ENCODE results near the gene EIF4E2.

Gene EIF4E2

GRCh38 chr2:232604535-232604934 lies 54.0 kb downstream of the EIF4E2 start:
- no peak for DNase-seq

DNA sequence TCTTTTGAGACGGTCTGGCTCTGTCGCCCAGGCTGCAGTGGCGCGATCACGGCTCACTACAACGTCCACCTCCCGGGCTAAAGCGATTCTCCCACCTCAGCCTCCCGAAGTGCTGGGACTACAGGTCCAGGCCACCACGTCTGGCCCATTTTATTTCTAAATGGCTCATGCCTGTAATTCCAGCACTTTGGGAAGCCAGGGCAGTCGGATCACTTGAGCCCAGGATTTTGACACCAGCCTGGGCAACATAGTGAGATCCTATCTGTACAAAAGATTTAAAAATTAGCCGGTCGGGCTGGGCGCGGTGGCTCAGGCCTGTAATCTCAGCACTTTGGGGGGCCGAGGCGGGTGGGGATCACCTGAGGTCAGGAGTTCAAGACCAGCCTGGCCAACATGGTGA lies 56.5 kb downstream of the EIF4E2 start:
- no peak for DNase-seq

DNA sequence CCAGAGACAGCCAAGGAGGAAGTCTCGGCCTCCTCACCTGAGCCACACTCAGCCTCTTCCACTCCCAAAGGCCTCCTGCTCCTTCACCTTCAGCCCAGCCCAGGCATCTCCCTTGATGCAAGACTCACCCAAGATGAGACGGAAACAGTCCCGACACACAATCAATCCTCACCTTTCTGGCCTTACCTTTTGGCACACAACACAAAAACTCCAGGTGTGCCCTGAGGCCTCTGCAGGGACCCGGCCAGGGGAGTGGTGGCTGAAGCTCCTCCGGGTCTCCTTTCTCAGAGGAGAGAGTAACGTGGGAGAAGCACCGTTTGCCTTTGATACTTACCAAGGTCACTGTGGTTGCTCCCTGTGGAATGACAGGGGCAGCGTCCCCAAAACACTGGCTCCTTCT lies 59.1 kb downstream of the EIF4E2 start:
- no peak for DNase-seq

DNA sequence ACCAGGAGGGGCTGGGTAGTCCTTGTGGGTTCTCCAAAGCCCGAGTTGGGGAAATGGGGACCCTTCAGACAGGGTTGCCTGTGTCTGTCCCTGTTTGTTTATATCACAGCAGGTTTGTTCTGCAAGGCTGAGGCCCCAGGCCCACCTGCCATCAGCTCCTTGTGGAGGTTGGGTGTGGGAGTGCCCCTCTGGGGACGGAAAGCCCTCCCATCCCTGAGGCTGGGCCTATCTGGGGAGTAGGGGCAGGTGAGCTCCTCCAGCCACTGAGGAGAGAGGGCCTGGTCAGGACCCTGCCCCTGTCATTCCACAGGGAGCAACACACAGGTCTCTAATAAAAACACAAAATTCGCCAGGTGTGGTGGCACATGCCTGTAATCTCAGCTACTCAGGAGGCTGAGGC lies 59.6 kb downstream of the EIF4E2 start:
- DNase-seq = no peak

- DNase-seq = no peak
Observed at GRCh38 chr2:232611061-232611460, 60.6 kb downstream of the EIF4E2 start.

GRCh38 chr2:232611559-232612218 lies 61.2 kb downstream of the EIF4E2 start:
- no peak for DNase-seq

DNA sequence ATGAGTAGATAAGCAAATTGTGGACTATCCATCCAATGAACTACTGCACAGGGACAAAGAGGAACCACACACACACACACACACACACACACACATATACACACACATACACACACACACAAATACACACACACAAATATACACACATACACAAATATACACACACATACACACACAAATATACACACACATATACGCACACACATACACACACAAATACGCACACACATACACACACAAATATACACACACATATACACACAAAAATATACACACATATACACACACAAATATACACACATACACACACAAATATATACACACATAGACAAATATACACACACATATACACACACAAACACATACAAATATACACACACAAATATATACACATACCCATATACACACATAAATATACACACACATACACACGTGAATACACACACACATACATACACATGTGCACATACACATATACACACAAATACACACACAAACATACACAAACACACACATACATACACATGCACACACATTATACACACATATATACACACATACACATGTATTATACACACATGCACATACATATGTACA lies 63.1 kb downstream of the EIF4E2 start:
- DNase-seq = no peak

DNA sequence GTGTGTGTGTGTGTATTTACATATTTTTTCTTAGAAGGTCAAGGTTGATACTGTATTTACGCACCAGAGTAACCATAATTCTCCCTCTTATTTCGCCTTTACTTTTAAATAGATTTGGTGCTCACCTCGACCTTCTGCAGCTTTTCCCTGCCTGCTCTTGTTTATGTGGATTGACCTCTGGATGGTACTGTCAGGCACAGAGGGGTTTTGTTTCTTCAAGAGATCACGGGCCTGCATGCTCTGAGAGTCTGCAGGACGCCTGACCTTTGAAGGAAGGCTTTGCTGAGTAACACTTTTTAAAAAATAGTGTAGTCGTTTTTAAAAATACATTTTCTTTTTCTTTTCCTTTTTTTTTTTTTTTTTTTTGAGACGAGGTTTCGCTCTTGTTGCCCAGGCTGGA lies 64.8 kb downstream of the EIF4E2 start:
- DNase-seq = no peak

Measured in NCI-H1436 treated with DMSO at 0.1 percent for 48 hours (cell line).